AG04450 (cell line): ENCODE measurements around the gene ATP6V1D. TPM values are rescaled to one million over a fixed set of nuclear protein-coding genes. Genes with fewer than 3 reads are reported as not detected.
A peak's percentile ranks its signal among the peaks of the same experiment; 100 is the strongest.

Source experiments
- CTCF ChIA-PET: fragments of 300-600, 350-600 bp; formaldehyde crosslinking; extraction: SDS; loops from one replicate; lab custom pipeline; 2022; ENCODE audit warnings: antibody characterized with exemption, inconsistent platforms; lab: Charles Lee
- POLR2A ChIA-PET: fragments of 350-600 bp; formaldehyde crosslinking; extraction: SDS; loops from one replicate; lab custom pipeline; 2021; ENCODE audit warnings: antibody characterized with exemption, inconsistent platforms; lab: Yijun Ruan, JAX
- DNase-seq: peaks from one replicate; pipeline ENCODE4 v3.0.0-alpha.2; 2011; ENCODE audit warnings: low read depth, low spot score
- H3K27ac ChIP-seq: one replicate; pipeline ENCODE4 v1.5.1; 2012; ENCODE audit warnings: low read depth, low read length, control low read depth
- H3K27me3 ChIP-seq: one replicate; pipeline ENCODE4 v1.6.0; 2012; ENCODE audit warnings: low read length; ENCODE audit not compliant: control insufficient read depth, insufficient read depth
- H3K4me3 ChIP-seq: 2 replicates; pipeline ENCODE4 v1.5.1; 2011; ENCODE audit warnings: mild to moderate bottlenecking, low read depth, low read length, control low read depth
- H3K9me3 ChIP-seq: 2 replicates; pipeline ENCODE4 v1.5.1; 2012; ENCODE audit warnings: low read length; ENCODE audit not compliant: control insufficient read depth, insufficient read depth
- polyA plus RNA-seq: library from polyadenylated mRNA; depleted of rRNA; stranded (reverse); fragments of >200 nt; gene quantifications from 2 replicates; pipeline ENCODE4 v1.2.3, GENCODE V29; 2011
- TF ChIP-seq, protein P1 (sequence below): IDR thresholded peaks from 2 replicates; pipeline ENCODE4 v1.5.1; 2011; ENCODE audit warnings: low read depth, low read length, control low read depth, inconsistent platforms

Gene ATP6V1D
- polyA plus RNA-seq, 1 experiment: 107 TPM

DNA sequence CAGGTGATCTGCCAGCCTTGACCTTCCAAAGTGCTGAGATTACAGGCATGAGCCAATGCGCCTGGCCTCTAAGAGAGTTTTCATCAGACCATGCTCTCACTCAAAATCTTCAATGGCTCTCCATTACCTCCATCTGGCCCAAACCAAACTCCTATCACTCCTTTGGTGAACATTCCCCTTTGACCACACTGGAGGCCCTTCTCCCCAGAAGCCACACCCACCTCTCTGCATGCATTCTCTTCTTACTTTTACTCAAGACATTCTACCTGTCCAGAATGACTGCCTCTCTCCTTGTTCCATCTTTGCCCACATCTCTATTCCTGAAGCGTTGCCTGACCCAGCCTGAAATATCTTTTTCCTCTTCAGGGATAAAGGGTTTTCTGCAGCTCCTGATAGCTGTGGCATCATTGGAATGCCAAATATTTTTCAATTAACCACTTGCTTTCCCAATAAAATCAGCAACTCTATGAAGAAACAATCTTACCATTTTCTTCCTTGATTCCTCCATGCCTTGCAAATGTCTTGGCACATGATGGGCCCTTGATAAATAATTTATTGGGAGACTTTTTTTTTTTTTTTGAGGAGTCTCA lies 36.9 kb upstream of the ATP6V1D start:
- Histone ChIP-seq H3K4me3 (no peak overlapping the region), H3K27ac (no peak overlapping the region), H3K9me3 (no peaks in the 10 kb centered on the region), H3K27me3 (no peaks in the 10 kb centered on the region)
- ChIA-PET POLR2A (no interaction called here), CTCF (interaction anchor here (0.5 to 1.5 kb wide), 3 partner anchors 36 to 898 kb away, joined by 4 to 5 read pairs (median 5); partner anchors contain the start of genes ATP6V1D and EIF2S1)
- no peak for DNase-seq
- TF ChIP-seq, protein P1, sequence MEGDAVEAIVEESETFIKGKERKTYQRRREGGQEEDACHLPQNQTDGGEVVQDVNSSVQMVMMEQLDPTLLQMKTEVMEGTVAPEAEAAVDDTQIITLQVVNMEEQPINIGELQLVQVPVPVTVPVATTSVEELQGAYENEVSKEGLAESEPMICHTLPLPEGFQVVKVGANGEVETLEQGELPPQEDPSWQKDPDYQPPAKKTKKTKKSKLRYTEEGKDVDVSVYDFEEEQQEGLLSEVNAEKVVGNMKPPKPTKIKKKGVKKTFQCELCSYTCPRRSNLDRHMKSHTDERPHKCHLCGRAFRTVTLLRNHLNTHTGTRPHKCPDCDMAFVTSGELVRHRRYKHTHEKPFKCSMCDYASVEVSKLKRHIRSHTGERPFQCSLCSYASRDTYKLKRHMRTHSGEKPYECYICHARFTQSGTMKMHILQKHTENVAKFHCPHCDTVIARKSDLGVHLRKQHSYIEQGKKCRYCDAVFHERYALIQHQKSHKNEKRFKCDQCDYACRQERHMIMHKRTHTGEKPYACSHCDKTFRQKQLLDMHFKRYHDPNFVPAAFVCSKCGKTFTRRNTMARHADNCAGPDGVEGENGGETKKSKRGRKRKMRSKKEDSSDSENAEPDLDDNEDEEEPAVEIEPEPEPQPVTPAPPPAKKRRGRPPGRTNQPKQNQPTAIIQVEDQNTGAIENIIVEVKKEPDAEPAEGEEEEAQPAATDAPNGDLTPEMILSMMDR: no peak

DNA sequence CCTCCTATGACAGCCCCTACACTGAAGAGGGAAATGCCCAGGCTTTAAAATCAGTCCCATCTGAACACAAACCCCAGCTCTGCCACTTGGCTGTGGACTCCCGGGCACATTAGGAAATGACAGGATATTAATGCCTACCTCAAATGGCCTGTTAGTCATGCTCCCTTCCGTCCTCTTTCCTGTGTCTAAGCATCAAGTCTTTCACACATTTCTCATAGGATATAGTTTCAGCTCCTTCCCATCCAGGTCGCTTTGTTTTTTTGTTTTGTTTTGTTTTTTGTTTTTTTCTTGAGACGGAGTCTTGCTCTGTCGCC lies 36.2 kb upstream of the ATP6V1D start:
- POLR2A ChIA-PET: no interaction called here
- CTCF ChIA-PET: interaction anchor here (0.7 to 0.9 kb wide), 3 partner anchors 31 to 131 kb away, joined by 3 to 6 read pairs (median 5); partner anchors contain the start of genes ATP6V1D and EIF2S1
- TF ChIP-seq, protein P1: no peak

DNA sequence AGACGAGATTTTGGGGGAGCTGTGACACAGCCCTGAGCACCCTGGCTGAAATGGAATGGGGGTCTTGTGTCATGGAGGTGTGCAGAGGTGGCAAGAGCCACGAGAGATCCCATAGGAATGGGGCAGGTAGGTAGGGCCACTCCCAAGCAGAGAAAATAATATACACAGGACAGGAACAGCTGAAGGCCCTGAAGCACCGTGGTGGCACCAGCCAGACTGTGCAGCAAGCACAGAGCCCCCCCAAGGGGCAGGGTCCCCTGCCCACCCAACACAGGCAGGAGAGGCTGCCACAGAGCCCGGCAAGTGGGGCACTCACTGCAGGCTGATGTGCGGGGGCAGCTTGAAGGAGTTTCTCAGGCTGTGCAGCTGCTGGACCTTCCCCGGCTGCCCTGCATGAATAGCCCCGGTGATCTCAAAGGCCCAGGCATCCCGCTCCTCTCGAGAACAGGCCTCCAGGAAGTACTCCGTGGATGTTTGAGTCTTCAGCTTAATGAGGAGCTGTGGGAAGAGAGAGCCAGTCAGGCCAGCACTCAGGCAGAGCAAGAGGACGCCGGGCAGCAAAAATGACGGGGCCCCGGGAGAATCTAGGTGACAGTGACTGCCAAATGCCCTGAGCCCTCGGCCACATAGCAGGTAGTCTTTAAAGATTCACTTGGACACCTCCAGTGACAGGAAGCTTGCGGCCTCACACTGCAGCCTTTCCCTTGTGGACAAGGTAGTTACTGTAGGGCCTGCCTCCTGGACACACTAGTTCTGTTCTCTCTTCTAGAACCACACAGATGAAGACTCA lies 35.7 kb upstream of the ATP6V1D start:
- no peaks in the 10 kb centered on the region for H3K9me3 ChIP-seq
- TF ChIP-seq, protein P1: no peak
- no peak overlapping the region for H3K4me3 ChIP-seq
- POLR2A ChIA-PET: no interaction called here
- CTCF ChIA-PET: interaction anchor here (0.7 to 0.9 kb wide), 3 partner anchors 32 to 131 kb away, joined by 3 to 6 read pairs (median 5); partner anchors contain the start of genes ATP6V1D and EIF2S1
- no peaks in the 10 kb centered on the region for H3K27me3 ChIP-seq
- no peak for DNase-seq
- no peak overlapping the region for H3K27ac ChIP-seq

More for the DNA sequence above, 36.2 kb upstream of the ATP6V1D start:
- Histone ChIP-seq H3K27me3 (no peaks in the 10 kb centered on the region), H3K4me3 (no peak overlapping the region), H3K27ac (no peak overlapping the region), H3K9me3 (no peaks in the 10 kb centered on the region)
- no peak for DNase-seq

DNA sequence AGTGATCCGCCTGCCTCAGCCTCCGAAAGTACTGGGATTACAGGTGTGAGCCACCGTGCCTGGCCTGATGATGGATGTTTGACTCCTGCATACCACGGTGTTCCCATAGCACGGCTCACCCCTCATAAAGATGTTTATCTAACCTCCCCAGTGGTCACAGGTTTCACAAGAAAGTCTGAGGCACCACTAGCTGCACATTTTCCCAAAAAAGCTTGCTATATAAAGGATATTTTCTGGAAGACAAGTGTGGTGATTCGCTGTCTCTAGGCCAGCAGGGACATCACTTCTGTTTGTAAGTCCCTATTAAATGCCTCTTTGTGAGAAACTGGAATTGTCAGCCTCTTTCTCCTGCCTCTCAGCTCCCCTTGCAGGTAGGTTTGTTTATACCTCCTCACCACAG lies 34.1 kb upstream of the ATP6V1D start:
- Histone ChIP-seq H3K4me3 (no peak overlapping the region), H3K27me3 (no peaks in the 10 kb centered on the region), H3K27ac (peak overlapping the region; percentile 11), H3K9me3 (no peaks in the 10 kb centered on the region)
- ChIA-PET POLR2A (no interaction called here), CTCF (no interaction called here)
- DNase-seq: no peak
- TF ChIP-seq, protein P1: no peak

DNA sequence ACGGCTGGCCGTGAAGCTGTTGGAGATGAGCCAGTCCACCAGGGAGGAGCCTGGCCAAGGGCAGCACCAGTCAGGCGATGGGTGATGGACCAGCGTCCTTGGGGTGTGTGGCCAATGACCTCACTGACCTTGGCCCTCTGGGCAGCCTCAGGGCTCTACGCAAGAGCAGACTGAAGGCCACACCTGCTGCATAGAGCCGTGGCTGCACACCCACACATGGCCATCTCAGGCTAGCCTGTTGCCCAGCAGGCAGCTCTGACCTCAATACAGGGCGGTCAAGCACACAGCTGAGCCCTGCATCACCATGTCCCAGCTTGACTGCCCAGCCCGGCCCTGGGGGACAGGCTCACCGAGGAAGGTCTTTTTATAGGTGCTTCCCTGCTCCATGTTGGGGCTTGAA lies 33.2 kb upstream of the ATP6V1D start:
- H3K4me3 ChIP-seq: no peak overlapping the region
- ChIA-PET POLR2A (no interaction called here), CTCF (interaction anchor here (1.4 kb wide), 1 partner anchor 33 kb away, joined by 5 read pairs; the partner anchor contains the start of genes ATP6V1D and EIF2S1)
- no peaks in the 10 kb centered on the region for H3K9me3 ChIP-seq
- TF ChIP-seq, protein P1: no peak
- no peak for DNase-seq
- H3K27me3 ChIP-seq: no peaks in the 10 kb centered on the region
- H3K27ac ChIP-seq: no peak overlapping the region
